TTC549 (cell line): ENCODE results near the gene KDM8.

Experiments
- FAIRE-seq: peaks from 2 replicates; lab custom pipeline; 2012; peaks lifted over from hg19 to GRCh38; lab: Jason Lieb, UNC

The KDM8 gene

GRCh38 chr16:27231692-27232060 lies 28.4 kb downstream of the KDM8 start:
- no peak for FAIRE-seq

- FAIRE-seq: no peak
Observed at GRCh38 chr16:27232061-27232900, 29.0 kb downstream of the KDM8 start.

GRCh38 chr16:27232901-27233625 lies 29.7 kb downstream of the KDM8 start:
- FAIRE-seq: no peak

GRCh38 chr16:27233731-27234130 lies 30.4 kb downstream of the KDM8 start:
- FAIRE-seq: no peak

- FAIRE-seq: no peak
Observed at GRCh38 chr16:27234171-27234570, 30.8 kb downstream of the KDM8 start.

- FAIRE-seq: no peak
Observed at GRCh38 chr16:27234603-27235002, 31.3 kb downstream of the KDM8 start.

- FAIRE-seq: no peak
Observed at GRCh38 chr16:27235055-27235937, 32.0 kb downstream of the KDM8 start.

- no peak for FAIRE-seq
Observed at GRCh38 chr16:27235938-27236245, 32.6 kb downstream of the KDM8 start.

- no peak for FAIRE-seq
Observed at GRCh38 chr16:27236635-27237218, 33.4 kb downstream of the KDM8 start.

- no peak for FAIRE-seq
Observed at GRCh38 chr16:27237219-27238015, 34.1 kb downstream of the KDM8 start.

GRCh38 chr16:27238016-27238587 lies 34.8 kb downstream of the KDM8 start:
- FAIRE-seq: no peak

- FAIRE-seq: no peak
Observed at GRCh38 chr16:27238591-27238990, 35.3 kb downstream of the KDM8 start.

GRCh38 chr16:27239026-27239425 lies 35.7 kb downstream of the KDM8 start:
- FAIRE-seq: no peak

- no peak for FAIRE-seq
Observed at GRCh38 chr16:27239906-27240655, 36.8 kb downstream of the KDM8 start.

- no peak for FAIRE-seq
Observed at GRCh38 chr16:27240948-27241531, 37.7 kb downstream of the KDM8 start.

- no peak for FAIRE-seq
Observed at GRCh38 chr16:27241658-27242057, 38.3 kb downstream of the KDM8 start.

GRCh38 chr16:27242398-27242797 lies 39.1 kb downstream of the KDM8 start:
- no peak for FAIRE-seq

GRCh38 chr16:27242868-27243590 lies 39.7 kb downstream of the KDM8 start:
- no peak for FAIRE-seq

GRCh38 chr16:27243725-27244362 lies 40.5 kb downstream of the KDM8 start:
- no peak for FAIRE-seq
